Keratinocyte (primary cell): ENCODE measurements around the gene UBE2F. TPM values are rescaled to one million over a fixed set of nuclear protein-coding genes. Genes with fewer than 3 reads are reported as not detected.

Source experiments
- DNase-seq: peaks from one replicate; pipeline ENCODE4 v3.0.0-alpha.2; 2011; ENCODE audit warnings: low read depth, missing footprints, low spot score
- FAIRE-seq: peaks from 2 replicates; lab custom pipeline; 2011; peaks lifted over from hg19 to GRCh38; lab: Jason Lieb, UNC
- H2AFZ ChIP-seq: 2 replicates; pipeline ENCODE4 v1.6.0; 2012; ENCODE audit warnings: low read length, control low read depth, inconsistent platforms; ENCODE audit not compliant: control insufficient read depth
- H3K27ac ChIP-seq: 2 replicates; pipeline ENCODE4 v1.5.1; 2011; ENCODE audit warnings: low read length; ENCODE audit not compliant: control insufficient read depth, insufficient read depth
- H3K27me3 ChIP-seq: 3 replicates; pipeline ENCODE4 v1.6.0; 2011; ENCODE audit warnings: low read length; ENCODE audit not compliant: control insufficient read depth, insufficient read depth; ENCODE audit errors: extremely low read depth
- H3K36me3 ChIP-seq, 2 experiments: 2 replicates in 1 of 2; 3 replicates in 1 of 2; pipeline ENCODE4 v1.5.1; 2011; ENCODE audit warnings: low read length in 2 of 2, mild to moderate bottlenecking in 1 of 2; ENCODE audit not compliant: control insufficient read depth in 2 of 2, insufficient read depth in 2 of 2; ENCODE audit errors: extremely low read depth in 1 of 2
- H3K4me1 ChIP-seq: 3 replicates; pipeline ENCODE4 v1.5.1; 2011; ENCODE audit warnings: low read length; ENCODE audit not compliant: control insufficient read depth, insufficient read depth; ENCODE audit errors: extremely low read depth
- H3K4me2 ChIP-seq: 3 replicates; pipeline ENCODE4 v1.6.0; 2011; ENCODE audit warnings: low read depth, low read length; ENCODE audit not compliant: control insufficient read depth, insufficient read depth; ENCODE audit errors: extremely low read depth
- H3K4me3 ChIP-seq, 3 experiments: fragments of 200-600 bp in 1 of 3; sonication (generic) in 1 of 3; 2 replicates in 2 of 3; 3 replicates in 1 of 3; pipeline ENCODE4 v1.5.1; 2011 to 2016; ENCODE audit warnings: low read length in 3 of 3, mild to moderate bottlenecking in 3 of 3, control low read depth in 2 of 3, inconsistent platforms in 1 of 3, low read depth in 1 of 3, mixed read lengths in 1 of 3, mixed run types in 1 of 3, moderate library complexity in 1 of 3; ENCODE audit not compliant: control insufficient read depth in 2 of 3, insufficient read depth in 2 of 3; ENCODE audit errors: extremely low read depth in 1 of 3
- H3K79me2 ChIP-seq: 2 replicates; pipeline ENCODE4 v1.6.0; 2012; ENCODE audit warnings: low read length; ENCODE audit not compliant: control insufficient read depth, insufficient read depth
- H3K9ac ChIP-seq: 3 replicates; pipeline ENCODE4 v1.6.0; 2011; ENCODE audit warnings: low read length; ENCODE audit not compliant: control insufficient read depth, insufficient read depth; ENCODE audit errors: extremely low read depth
- H3K9me1 ChIP-seq: 3 replicates; pipeline ENCODE4 v1.6.0; 2011; ENCODE audit warnings: low read length; ENCODE audit not compliant: control insufficient read depth, insufficient read depth; ENCODE audit errors: extremely low read depth
- H3K9me3 ChIP-seq: 2 replicates; pipeline ENCODE4 v1.5.1; 2012; ENCODE audit warnings: low read depth, low read length; ENCODE audit not compliant: control insufficient read depth
- H4K20me1 ChIP-seq: 3 replicates; pipeline ENCODE4 v1.6.0; 2011; ENCODE audit warnings: low read length; ENCODE audit not compliant: control insufficient read depth, insufficient read depth; ENCODE audit errors: extremely low read depth
- CTCF ChIP-seq, 3 experiments: IDR thresholded peaks in 1 of 3; conservative IDR thresholded peaks in 1 of 3; optimal IDR thresholded peaks in 1 of 3; 2 replicates in 2 of 3; 3 replicates in 1 of 3; pipeline versions ENCODE3 to v1.5.1; 2011; ENCODE audit warnings: low read length in 3 of 3, mild to moderate bottlenecking in 3 of 3, moderate library complexity in 2 of 3, control low read depth in 1 of 3, inconsistent platforms in 1 of 3; ENCODE audit not compliant: insufficient read depth in 2 of 3; ENCODE audit errors: extremely low read depth in 1 of 3
- EZH2 ChIP-seq: IDR thresholded peaks from one replicate; pipeline ENCODE4 v1.6.1; 2012; ENCODE audit warnings: inconsistent platforms, mild to moderate bottlenecking, low read length, moderate library complexity
- dilution Hi-C: fragments of 300-500 bp; cut with MboI; formaldehyde crosslinking; loops from one replicate; pipeline ENCODE4 v1.7.0; 2020; ENCODE audit warnings: low sequenced_read_pairs; ENCODE audit not compliant: extremely low pct_ligation_motif_present
- polyA plus RNA-seq, 5 experiments: library from polyadenylated mRNA; depleted of rRNA in 3 of 5; stranded (reverse) in 3 of 5; stranded (forward) in 1 of 5; unstranded in 1 of 5; fragments of >200 nt; gene quantifications; 1 replicate in 1 of 5; 2 replicates in 3 of 5; 3 replicates in 1 of 5; pipeline versions ENCODE4 v1.2.1 to v1.2.3, GENCODE V29; 2011 to 2012; ENCODE audit warnings: missing spikeins in 2 of 5, low read depth in 1 of 5, low replicate concordance in 1 of 5

The UBE2F gene
- polyA plus RNA-seq, 1 donor (not counting 4 experiments of a cell fraction or from before 2014, with no cell fraction given): 95.6 TPM

GRCh38 chr2:238067939-238068338 lies 101.1 kb downstream of the UBE2F start:
- Histone ChIP-seq H3K4me1 (no peaks in the 10 kb centered on the region), H4K20me1 (no peaks in the 10 kb centered on the region), H3K4me3 (no peak overlapping the region), H3K79me2 (no peaks in the 10 kb centered on the region), H3K27me3 (no peaks in the 10 kb centered on the region), H3K4me2 (no peak overlapping the region), H3K9ac (no peak overlapping the region), H3K36me3 (peaks cover 17 to 30% of the 10 kb centered on the region in 2 experiments), H3K9me3 (no peaks in the 10 kb centered on the region), H2AFZ (no peak overlapping the region), H3K9me1 (no peaks in the 10 kb centered on the region), H3K27ac (no peak overlapping the region)
- DNase-seq (no peak), FAIRE-seq (no peak)
- TF ChIP-seq CTCF (optimal IDR thresholded peaks at IDR 0.05 in 1 of 3, IDR thresholded peaks at IDR 0.05 in 1 of 3, conservative IDR thresholded peaks at IDR 0.05 in 1 of 3; ENCODE audit: extremely low read depth in 1 of 3, insufficient read depth in 2 of 3, low read length in 3 of 3) (no peak), EZH2 (no peak)
- dilution Hi-C loops: no loop called here

- no peak for DNase-seq
- dilution Hi-C loops: no loop called here
These were observed 102.4 kb downstream of the UBE2F start for GRCh38 chr2:238069021-238069709.

More at GRCh38 chr2:238069021-238069709, 102.4 kb downstream of the UBE2F start:
- no peaks in the 10 kb centered on the region for H4K20me1 ChIP-seq
- H3K27ac ChIP-seq: no peak overlapping the region
- H3K79me2 ChIP-seq: no peaks in the 10 kb centered on the region
- no peak overlapping the region for H3K4me2 ChIP-seq
- H3K4me1 ChIP-seq: no peaks in the 10 kb centered on the region
- H3K4me3 ChIP-seq: no peak overlapping the region
- no peak for TF ChIP-seq EZH2
- no peak for TF ChIP-seq CTCF (optimal IDR thresholded peaks at IDR 0.05 in 1 of 3, IDR thresholded peaks at IDR 0.05 in 1 of 3, conservative IDR thresholded peaks at IDR 0.05 in 1 of 3; ENCODE audit: extremely low read depth in 1 of 3, insufficient read depth in 2 of 3, low read length in 3 of 3)
- H2AFZ ChIP-seq: no peak overlapping the region
- no peak overlapping the region for H3K9ac ChIP-seq
- H3K36me3 ChIP-seq: peaks cover 16 to 27% of the 10 kb centered on the region in 2 experiments
- no peaks in the 10 kb centered on the region for H3K9me3 ChIP-seq
- FAIRE-seq: no peak
- no peaks in the 10 kb centered on the region for H3K27me3 ChIP-seq
- no peaks in the 10 kb centered on the region for H3K9me1 ChIP-seq
